HEK293T (cell line): ENCODE results near the gene URB1.

Experiments
- CTCF ChIA-PET: fragments of 350-600 bp; formaldehyde crosslinking; extraction: SDS; loops from one replicate; lab custom pipeline; 2021; ENCODE audit warnings: antibody characterized with exemption, inconsistent platforms; lab: Yijun Ruan, JAX
- POLR2A ChIA-PET: fragments of 350-600 bp; formaldehyde crosslinking; extraction: SDS; loops from one replicate; lab custom pipeline; 2020; ENCODE audit warnings: antibody characterized with exemption, inconsistent platforms; lab: Yijun Ruan, JAX
- DNase-seq: peaks from one replicate; pipeline ENCODE4 v3.0.0; 2012; ENCODE audit warnings: mixed read lengths; ENCODE audit errors: extremely low spot score
- ARNT ChIP-seq: fragments of 450-650 bp; IDR thresholded peaks from 2 replicates; pipeline ENCODE4 v1.6.1; 2017; ENCODE audit warnings: mild to moderate bottlenecking
- BHLHE40 ChIP-seq: fragments of 450-650 bp; IDR thresholded peaks from 2 replicates; pipeline ENCODE4 v1.6.1; 2016; ENCODE audit warnings: mild to moderate bottlenecking, moderate library complexity, borderline replicate concordance
- CTBP1 ChIP-seq: fragments of 450-650 bp; IDR thresholded peaks from 2 replicates; pipeline ENCODE4 v1.6.1; 2016; ENCODE audit warnings: borderline replicate concordance
- ELF4 ChIP-seq: fragments of 450-650 bp; IDR thresholded peaks from 2 replicates; pipeline ENCODE4 v1.6.1; 2017; ENCODE audit warnings: antibody characterized with exemption
- FOXA1 ChIP-seq: fragments of 450-650 bp; IDR thresholded peaks from 2 replicates; pipeline ENCODE4 v1.6.1; 2016; ENCODE audit warnings: mild to moderate bottlenecking
- FOXK2 ChIP-seq: fragments of 450-650 bp; IDR thresholded peaks from 2 replicates; pipeline ENCODE4 v1.6.1; 2016; ENCODE audit warnings: mild to moderate bottlenecking
- FOXM1 ChIP-seq: fragments of 450-650 bp; IDR thresholded peaks from 2 replicates; pipeline ENCODE4 v1.6.1; 2017; ENCODE audit warnings: mild to moderate bottlenecking, borderline replicate concordance
- HDGF ChIP-seq: fragments of 450-650 bp; IDR thresholded peaks from 2 replicates; pipeline ENCODE4 v1.6.1; 2017; ENCODE audit warnings: antibody characterized with exemption, borderline replicate concordance
- L3MBTL2 ChIP-seq: fragments of 450-650 bp; conservative IDR thresholded peaks from 2 replicates; pipeline ENCODE4 v1.6.1; 2016; ENCODE audit warnings: mild to moderate bottlenecking
- LEF1 ChIP-seq: fragments of 450-650 bp; IDR thresholded peaks from 2 replicates; pipeline ENCODE4 v1.6.1; 2017; ENCODE audit warnings: mild to moderate bottlenecking, borderline replicate concordance
- NFRKB ChIP-seq: fragments of 450-650 bp; IDR thresholded peaks from 2 replicates; pipeline ENCODE4 v1.6.1; 2016; ENCODE audit warnings: mild to moderate bottlenecking, moderate library complexity
- PKNOX1 ChIP-seq: fragments of 450-650 bp; IDR thresholded peaks from 2 replicates; pipeline ENCODE4 v1.6.1; 2016
- SP1 ChIP-seq: fragments of 450-650 bp; IDR thresholded peaks from 2 replicates; pipeline ENCODE4 v1.6.1; 2017
- SUZ12 ChIP-seq: fragments of 450-650 bp; IDR thresholded peaks from 2 replicates; pipeline ENCODE4 v1.6.1; 2016; ENCODE audit warnings: mild to moderate bottlenecking
- TARDBP ChIP-seq: fragments of 450-650 bp; IDR thresholded peaks from 2 replicates; pipeline ENCODE4 v1.6.1; 2016
- ZNF384 ChIP-seq: fragments of 450-650 bp; IDR thresholded peaks from 2 replicates; pipeline ENCODE4 v1.6.1; 2016

URB1 gene

GRCh38 chr21:32298148-32298559 is 94.7 kb downstream of the URB1 start:
- CTCF ChIA-PET = no interaction called here
- POLR2A ChIA-PET = no interaction called here
- TF ChIP-seq FOXK2 (no peak), NFRKB (no peak), ZNF384 (no peak), ARNT (no peak), PKNOX1 (no peak), TARDBP (no peak), HDGF (no peak), FOXA1 (no peak), ELF4 (no peak), FOXM1 (no peak), CTBP1 (no peak), BHLHE40 (no peak), SP1 (no peak), LEF1 (no peak), SUZ12 (no peak), L3MBTL2 (no peak)
- DNase-seq = no peak

GRCh38 chr21:32297449-32297848 is 95.4 kb downstream of the URB1 start:
- TF ChIP-seq HDGF (no peak), BHLHE40 (no peak)
- POLR2A ChIA-PET = no interaction called here
- CTCF ChIA-PET = no interaction called here
- DNase-seq = no peak

GRCh38 chr21:32285476-32285875 is 107.3 kb downstream of the URB1 start:
- ChIA-PET CTCF (no interaction called here), POLR2A (no interaction called here)
- TF ChIP-seq SP1 = no peak
- TF ChIP-seq NFRKB = no peak
- no peak for TF ChIP-seq BHLHE40
- TF ChIP-seq HDGF = no peak
- no peak for TF ChIP-seq FOXK2
- TF ChIP-seq TARDBP = no peak
- no peak for TF ChIP-seq CTBP1
- no peak for TF ChIP-seq ELF4
- TF ChIP-seq LEF1 = no peak
- no peak for TF ChIP-seq FOXM1
- no peak for DNase-seq

- ChIA-PET CTCF (no interaction called here), POLR2A (no interaction called here)
- TF ChIP-seq ZNF384 = no peak
- no peak for TF ChIP-seq PKNOX1
- TF ChIP-seq NFRKB = no peak
- no peak for TF ChIP-seq BHLHE40
- TF ChIP-seq SUZ12 = no peak
- TF ChIP-seq FOXM1 = no peak
- no peak for TF ChIP-seq SP1
- TF ChIP-seq FOXA1 = no peak
- no peak for TF ChIP-seq CTBP1
- TF ChIP-seq TARDBP = no peak
- TF ChIP-seq HDGF = no peak
- TF ChIP-seq LEF1 = no peak
- TF ChIP-seq ELF4 = no peak
- no peak for TF ChIP-seq ARNT
- TF ChIP-seq L3MBTL2 = no peak
- TF ChIP-seq FOXK2 = no peak
- no peak for DNase-seq
Observed at GRCh38 chr21:32282992-32283391, 109.8 kb downstream of the URB1 start.

- no peak for DNase-seq
- POLR2A ChIA-PET = no interaction called here
- TF ChIP-seq LEF1 = no peak
- no peak for TF ChIP-seq BHLHE40
- no peak for TF ChIP-seq ZNF384
- TF ChIP-seq FOXM1 = no peak
- no peak for TF ChIP-seq PKNOX1
- TF ChIP-seq NFRKB = no peak
- no peak for TF ChIP-seq ARNT
- TF ChIP-seq FOXA1 = no peak
- no peak for TF ChIP-seq HDGF
- TF ChIP-seq FOXK2 = no peak
- TF ChIP-seq TARDBP = no peak
- no peak for TF ChIP-seq SP1
- TF ChIP-seq SUZ12 = no peak
- TF ChIP-seq ELF4 = no peak
- TF ChIP-seq CTBP1 = no peak
- TF ChIP-seq L3MBTL2 = no peak
- CTCF ChIA-PET = no interaction called here
Observed at GRCh38 chr21:32281531-32281930, 111.3 kb downstream of the URB1 start.

GRCh38 chr21:32279377-32279680 is 113.5 kb downstream of the URB1 start:
- TF ChIP-seq CTBP1 (no peak), ELF4 (no peak), ZNF384 (no peak), SUZ12 (no peak), NFRKB (no peak), FOXK2 (no peak), BHLHE40 (no peak), TARDBP (no peak), HDGF (no peak), LEF1 (no peak), PKNOX1 (no peak), SP1 (no peak), L3MBTL2 (no peak), FOXM1 (no peak), ARNT (no peak), FOXA1 (no peak)
- POLR2A ChIA-PET = interaction anchor here (1.1 to 1.2 kb wide), 2 partner anchors 86 to 103 kb away, joined by 3 to 6 read pairs; no protein-coding TSS in a partner anchor
- no peak for DNase-seq
- CTCF ChIA-PET = interaction anchor here (0.8 kb wide), 1 partner anchor 16 kb away, joined by 5 read pairs; no protein-coding TSS in a partner anchor
